Superior temporal gyrus (tissue), 1 donor: Measurements from ENCODE around the gene CNN3.

Experiments used
- DNase-seq: peaks from one replicate; pipeline ENCODE4 v3.0.0-alpha.2; 2016; ENCODE audit errors: extremely low spot score

Gene CNN3

DNA sequence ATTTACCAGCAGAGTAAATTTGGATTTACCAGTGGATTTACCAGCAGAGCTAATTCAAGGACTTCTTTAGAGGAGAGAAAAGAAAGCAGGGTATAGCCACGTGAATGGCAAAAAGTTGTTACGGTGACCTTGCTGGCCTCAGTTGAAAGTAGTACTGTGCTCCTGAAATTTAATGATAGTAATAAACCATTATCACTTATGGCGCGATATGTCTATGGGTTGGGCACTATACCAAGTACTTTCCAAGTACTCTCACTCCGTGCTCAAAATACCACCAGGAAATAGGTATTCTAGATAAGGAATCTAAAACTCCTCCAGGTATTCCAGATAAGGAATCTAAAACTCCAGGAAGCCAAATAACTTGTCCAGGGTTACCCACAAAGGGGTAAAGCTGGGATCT lies 70.9 kb downstream of the CNN3 start:
- DNase-seq = no peak

DNA sequence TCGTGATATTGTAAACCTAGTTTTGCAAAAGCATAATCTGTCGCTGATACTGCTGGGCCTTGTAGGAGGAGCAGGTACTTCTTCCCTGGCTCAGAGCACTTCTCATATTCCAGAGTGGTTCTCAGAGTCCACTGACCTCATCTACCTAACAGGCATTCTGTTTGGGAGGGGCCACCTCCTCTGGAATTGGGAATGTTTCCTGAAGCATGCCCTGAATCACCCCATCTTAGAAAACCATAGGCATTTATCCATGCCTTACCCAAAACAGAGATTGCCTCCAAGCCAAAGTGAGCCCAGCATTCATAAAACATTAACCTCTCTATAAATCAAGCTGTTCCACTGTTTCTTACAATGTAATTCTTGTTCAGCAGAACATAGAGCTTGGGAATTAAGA lies 71.6 kb downstream of the CNN3 start:
- DNase-seq = no peak

DNA sequence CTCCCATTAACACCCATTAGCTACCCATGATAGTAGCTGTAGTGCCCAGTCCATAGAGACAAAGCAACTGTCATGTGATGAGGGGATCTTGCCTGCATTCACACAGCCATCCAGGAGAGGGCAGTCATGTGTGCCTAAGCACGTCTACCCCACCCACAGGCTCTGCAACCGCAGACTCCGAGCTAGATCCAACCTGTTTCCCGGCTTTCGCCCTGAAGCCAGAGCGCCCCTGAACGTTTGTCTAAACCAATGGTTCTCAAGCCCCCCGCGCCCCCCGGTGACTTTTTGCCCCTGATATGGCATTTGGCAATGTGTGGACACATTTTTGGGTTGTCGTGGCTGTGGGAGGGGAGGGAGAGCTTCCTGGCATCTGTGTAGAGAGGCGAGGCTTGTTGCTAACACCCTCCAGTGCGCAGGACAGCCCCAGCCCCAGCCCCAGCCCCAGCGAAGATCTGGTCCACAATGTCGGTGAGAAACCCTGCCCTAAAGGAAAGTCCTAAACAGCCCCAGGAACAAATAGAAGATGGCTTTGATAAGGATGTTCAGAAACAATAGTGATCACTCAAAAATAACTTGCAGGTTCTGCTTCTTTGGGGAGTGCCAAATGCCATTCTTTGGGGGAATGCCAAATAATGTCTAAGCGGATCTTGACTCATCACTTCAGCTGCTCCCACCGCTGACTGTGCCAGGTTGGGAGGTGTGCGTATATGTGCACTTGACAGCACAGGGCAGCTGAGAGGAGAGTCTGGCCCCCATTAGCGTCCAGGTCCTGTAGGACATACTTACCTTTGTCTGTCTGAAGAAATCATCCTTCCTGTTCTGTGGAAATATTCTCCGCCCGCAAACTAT lies 72.2 kb downstream of the CNN3 start:
- peak; percentile 94 for DNase-seq

DNA sequence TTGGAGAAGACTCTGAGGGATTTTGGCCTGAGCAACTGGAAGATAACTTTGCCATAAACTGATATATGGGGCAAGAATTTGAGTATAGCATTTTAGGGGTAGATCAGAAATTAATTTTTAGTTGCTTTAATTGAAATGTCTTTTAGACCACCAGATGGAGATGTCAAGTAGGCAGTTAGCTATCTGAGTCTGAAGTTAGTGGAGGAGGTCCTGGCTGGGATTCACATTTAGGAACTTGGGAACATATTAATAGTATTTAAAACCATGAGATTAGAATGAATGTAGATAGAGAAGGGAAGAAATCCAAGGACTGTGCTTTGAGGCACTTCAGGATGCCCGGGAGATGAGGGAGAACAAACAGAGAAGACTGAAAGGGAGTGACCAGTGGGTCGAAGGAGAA lies 74.1 kb downstream of the CNN3 start:
- DNase-seq = no peak

DNA sequence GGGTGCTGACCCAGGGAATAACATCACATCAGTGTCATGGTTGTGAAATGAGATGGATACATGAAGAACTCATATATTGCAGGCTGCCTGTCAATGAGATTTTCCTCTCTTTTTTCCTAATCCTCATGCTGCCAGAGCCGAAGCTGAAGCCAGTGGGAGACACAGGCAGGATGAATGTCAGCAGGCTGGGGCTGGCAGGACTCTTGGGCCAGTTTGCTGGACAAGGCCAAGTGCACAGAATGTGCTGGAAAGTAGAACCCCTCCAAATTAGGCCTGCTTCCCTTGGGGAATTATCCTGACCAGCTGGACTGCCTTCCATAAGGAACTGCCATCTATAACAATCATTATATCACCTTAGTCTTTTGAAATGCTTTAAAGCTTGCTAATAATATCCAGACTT lies 75.3 kb downstream of the CNN3 start:
- DNase-seq = no peak
